Anterior cingulate cortex (tissue), 58 donors: ENCODE data around the gene SANBR.
"Not testable (repeated sequence)": the region's sequence is repeated elsewhere in the genome, so short reads cannot be mapped to it uniquely, and the experiment has no call there.

Source experiments
- DNase-seq, 58 donors: peaks; one replicate each; lab custom pipeline; 2025; lab: John Stamatoyannopoulos, UW

The SANBR gene

DNA sequence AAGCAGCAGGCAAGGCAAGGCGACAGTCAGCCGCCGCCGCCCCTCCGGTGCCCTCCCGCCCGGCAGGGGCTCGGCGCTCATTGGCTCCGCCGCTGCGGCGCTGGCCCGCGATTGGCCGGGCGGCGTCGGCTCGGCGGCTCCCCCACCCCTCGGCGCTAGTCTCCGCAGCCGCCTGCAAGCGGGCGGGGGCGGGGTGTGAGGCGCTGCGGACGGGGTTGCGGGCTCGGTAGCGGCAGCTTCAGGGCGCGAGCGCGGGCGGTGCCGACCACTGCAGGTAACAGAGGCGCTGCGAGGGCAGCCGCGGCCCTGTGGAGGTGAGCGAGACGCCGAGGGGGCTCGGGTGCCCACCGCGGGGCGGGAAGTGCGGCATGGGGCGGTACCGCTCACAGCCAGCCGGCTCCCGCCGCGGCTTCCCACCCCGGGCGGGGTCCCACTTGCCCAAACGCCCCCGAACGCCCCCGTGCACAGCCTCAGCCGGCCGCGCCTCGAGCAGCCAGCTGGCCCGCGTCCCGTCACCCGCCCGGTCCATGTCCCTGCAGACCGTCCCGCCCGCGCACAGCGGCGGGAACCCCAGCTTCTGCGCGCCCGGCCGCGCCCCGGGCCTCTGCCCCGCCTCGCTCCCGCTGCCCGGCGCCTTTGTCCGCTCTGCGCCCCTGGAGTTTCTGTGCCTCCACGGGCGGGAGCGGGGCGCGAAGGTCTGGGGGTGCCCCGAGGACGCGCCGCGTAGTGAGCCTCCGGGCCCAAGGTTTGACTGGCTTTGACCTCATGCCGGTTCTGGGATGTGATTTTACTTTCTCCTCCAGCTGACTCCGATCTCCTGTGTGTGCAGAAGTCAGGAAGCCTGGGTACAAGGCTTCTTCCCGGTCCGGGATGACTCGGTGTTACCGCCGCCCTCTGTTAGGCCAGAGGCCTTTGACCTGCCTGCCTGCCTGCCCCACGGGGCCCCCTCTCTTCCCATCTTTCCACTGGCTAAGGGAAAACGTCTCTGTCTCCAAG lies at the start of gene SANBR:
Gene SANBR, plus strand, starts transcription at position 158 of the 996 bp plus-strand sequence. CDS start 4,480 bp downstream, outside the sequence.
- peak; percentile 32 to 93 (median 83) for DNase-seq

GRCh38 chr2:61015976-61016375 lies 49.7 kb upstream of the SANBR start:
- no peak for DNase-seq

DNA sequence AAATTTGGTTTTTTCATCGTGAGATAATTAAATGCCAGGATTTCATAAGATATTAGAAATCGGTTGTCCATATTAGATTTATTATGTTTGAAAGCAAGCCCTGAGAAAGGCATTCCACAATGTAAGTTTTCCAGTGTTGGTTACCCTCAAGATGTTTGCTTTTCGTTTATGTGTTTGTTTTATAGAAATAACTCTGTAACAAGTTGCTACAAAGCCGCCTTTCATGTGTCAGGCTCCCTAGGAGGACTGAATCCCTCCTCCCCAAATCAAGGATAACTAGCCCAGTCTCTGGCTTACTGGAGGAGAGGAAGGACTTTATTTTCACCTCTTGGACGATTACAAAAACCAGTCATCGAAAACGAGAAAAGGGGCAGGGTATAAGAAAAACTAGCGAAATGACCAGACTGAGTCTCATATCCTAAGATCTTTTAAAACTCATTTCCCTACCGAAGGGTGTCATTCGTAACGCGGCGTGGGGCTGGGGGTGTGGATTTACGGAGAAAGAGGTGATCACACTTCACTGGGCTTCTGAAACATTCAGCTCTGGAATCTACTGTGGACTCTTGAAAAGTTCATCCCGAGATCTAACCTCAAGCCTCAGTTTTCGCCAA lies 49.2 kb upstream of the SANBR start:
- DNase-seq: no peak

GRCh38 chr2:61017003-61017555 lies 48.6 kb upstream of the SANBR start:
- peak; percentile 32 to 96 (median 82) for DNase-seq

- DNase-seq: peak; percentile 29 to 96 (median 83)
Observed at GRCh38 chr2:61017556-61018317, 47.9 kb upstream of the SANBR start, which contains the start of the genes PEX13 and PUS10. Gene PEX13 (plus strand): TSS chr2:61017720. CDS start chr2:61017760, 40 bp downstream. Gene PUS10 (minus strand): TSS chr2:61018255. CDS start chr2:61011890, 6,365 bp downstream.

DNA sequence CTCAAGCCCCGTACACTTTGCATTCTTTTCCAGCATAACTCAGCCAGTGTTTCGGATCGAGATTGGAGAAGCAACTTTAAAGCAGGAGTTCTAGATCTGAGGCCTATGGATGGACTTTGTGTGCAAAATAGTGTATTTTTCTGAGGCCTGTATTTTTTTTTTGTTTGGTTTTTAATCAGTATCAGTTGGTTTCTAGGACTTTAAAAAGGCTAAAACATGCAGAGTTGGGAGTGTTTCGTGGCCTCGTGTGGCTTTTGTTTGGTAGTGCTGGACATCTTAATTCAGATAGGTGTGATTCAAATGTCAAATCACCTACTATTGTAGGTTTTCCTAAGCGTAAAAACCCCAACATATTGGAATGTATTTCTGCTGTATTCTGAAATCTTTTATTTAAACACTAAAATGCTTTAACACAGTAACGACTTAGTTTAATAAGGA lies 47.3 kb upstream of the SANBR start:
- no peak for DNase-seq

DNA sequence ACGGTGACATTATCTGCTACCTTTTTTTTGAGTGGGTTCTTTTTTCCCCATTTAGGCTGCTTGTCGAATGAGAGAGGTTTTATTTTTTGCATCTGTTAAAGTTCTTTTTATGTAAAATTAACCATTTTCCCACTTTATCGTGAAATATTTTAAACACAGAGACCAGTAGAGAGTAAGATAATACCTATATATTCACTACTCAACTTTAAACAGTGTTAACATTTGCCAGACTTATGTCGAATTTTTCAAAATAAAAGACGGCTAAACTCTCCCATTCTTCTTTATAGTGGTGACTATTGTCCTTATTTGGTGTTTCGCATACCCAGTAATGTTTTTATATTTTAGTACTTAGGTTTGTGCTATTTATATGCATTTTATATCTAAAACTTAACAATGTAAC lies 46.9 kb upstream of the SANBR start:
- no peak for DNase-seq

DNA sequence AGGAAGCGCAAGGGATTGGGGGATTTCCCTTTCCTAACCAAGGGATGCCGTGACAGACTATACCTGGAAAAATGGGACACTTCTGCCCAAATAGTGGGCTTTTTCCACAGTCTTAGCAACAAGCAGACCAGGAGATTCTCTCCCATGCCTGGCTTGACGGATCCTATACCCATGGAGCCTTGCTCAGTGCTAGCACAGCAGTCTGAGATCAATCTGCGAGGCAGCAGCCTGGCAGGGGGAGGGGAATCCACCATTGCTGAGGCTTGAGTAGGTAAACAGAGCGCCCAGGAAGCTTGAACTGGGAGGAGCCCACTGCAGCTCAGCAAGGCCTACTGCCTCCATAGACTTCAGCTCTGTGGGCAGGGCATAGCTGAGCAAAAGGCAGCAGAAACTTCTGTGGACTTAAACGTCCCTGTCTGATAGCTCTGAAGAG lies 44.4 kb upstream of the SANBR start:
- DNase-seq: no peak

DNA sequence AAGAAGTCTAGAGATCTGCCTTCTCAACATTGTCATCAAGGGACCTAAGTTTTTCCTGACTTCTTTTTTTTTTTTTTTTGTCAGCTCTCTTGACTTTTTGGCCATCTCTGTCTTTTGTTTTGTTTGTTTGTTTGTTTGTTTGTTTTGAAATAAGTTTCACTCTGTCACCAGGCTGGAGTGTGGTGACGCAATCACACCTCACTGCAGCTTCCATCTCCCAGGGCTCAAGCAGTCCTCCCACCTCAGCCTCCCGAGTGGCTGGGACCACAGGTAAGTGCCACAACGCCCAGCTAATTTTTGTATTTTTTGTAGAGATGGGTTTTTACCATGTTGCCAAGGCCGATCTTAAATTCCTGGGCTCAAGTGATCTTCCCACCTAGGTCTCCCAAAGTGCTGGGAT lies 42.0 kb upstream of the SANBR start:
- DNase-seq: no peak

- DNase-seq: no peak
Observed at GRCh38 chr2:61029533-61029932, 36.1 kb upstream of the SANBR start.

DNA sequence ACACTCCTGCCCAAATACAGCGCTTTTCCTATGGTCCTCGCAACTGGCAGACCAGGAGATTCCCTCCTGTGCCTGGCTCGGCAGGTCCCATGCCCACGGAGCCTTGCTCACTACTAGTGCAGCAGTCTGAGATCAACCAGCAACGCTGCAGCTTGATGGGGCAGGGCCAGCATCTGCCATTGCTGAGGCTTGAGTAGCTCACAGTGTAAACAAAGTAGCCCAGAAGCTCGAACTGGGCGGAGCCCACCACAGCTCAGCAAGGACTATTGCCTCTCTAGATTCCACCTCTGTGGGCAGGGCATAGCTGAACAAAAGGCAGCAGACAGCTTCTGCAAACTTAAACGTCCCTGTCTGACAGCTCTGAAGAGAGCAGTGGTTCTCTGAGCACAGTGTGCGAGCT lies 31.1 kb upstream of the SANBR start:
- DNase-seq: not testable (repeated sequence)

DNA sequence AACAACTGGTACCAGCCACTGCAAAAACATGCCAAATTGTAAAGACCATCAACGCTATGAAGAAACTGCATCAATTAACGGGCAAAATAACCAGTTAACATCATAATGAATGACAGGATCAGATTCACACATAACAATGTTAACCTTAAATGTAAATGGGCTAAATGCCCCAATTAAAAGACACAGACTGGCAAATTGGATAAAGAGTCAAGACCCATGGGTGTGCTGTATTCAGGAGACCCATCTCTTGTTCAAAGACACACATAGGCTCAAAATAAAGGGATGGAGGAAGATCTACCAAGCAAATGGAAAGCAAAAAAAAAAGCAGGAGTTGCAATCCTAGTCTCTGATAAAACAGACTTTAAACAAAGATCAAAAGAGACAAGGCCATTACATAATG lies 29.0 kb upstream of the SANBR start:
- not testable (repeated sequence) for DNase-seq

DNA sequence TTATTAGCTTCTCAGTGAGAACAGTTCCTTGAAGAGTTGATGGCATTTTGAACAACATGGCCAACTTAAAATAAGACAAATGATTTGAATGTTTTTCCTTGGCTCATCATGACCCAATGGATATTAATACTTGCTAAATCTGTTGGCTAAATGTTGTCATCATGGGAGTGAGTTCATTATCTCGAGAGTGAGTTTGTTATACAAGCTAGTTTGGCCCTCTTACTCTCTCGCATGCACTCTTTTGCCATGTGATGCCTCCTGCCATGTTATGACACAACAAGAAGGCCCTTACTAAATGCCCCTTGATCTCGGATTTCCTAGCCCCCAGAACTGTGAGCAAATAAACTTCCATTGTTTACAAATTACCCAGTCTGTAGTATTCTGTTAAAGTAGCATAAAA lies 22.9 kb upstream of the SANBR start:
- DNase-seq: no peak

DNA sequence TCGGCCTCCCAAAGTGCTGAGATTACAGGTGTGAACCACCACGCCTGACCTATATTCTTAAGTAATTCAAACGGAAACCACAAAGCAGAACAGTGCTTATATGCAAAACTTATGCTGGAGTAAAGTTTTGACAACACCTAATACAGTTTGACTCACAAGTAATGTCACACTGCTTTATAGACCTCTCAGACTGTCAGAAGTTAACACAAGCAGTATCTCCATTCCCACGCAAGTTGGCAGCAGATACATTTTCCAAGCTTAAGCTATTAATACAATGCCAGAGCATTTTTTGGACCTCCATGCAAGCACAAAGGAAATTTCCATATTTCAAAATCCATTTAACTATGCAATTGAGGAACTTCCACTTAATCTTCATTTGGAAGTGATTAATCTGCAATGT lies 21.0 kb upstream of the SANBR start:
- DNase-seq: no peak

- DNase-seq: no peak
Observed at GRCh38 chr2:61045226-61045625, 20.4 kb upstream of the SANBR start.

DNA sequence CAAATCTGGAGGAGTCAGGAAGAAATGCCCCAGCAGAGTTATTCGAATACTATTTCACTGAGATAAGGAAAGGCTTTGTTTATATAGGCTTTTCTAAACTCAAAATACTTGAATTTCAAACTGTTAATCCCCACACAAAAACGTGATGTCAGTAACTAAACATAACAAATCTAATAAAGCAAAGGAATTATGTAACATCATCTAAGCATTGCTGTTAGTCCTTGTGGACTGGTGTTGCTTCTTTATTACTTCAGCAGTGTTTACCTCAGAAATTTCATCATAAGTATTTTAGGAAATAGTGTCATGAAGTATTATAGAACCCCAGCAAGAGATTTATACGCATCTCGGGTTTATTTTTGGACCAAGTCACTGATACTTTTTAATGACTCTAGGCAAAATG lies 19.7 kb upstream of the SANBR start:
- no peak for DNase-seq

DNA sequence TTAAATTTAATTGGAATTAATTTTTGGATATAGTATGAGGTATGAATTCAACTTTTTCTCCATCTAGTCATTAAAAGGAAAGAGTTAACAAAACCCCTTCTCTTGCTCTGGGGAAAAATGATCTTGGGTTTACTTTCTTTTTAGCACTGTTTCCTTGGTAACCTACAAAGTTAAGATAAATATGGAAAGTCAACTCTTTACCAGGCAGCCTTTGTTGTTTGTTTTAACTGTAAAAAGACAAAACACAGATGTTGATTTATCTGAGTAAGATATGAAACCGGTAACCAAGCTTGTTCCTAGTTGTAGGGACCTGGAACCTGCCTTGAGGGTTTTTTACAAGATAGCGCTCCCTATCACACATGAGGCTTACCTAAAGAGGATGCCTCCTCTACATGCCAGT lies 10.1 kb upstream of the SANBR start:
- DNase-seq: no peak

DNA sequence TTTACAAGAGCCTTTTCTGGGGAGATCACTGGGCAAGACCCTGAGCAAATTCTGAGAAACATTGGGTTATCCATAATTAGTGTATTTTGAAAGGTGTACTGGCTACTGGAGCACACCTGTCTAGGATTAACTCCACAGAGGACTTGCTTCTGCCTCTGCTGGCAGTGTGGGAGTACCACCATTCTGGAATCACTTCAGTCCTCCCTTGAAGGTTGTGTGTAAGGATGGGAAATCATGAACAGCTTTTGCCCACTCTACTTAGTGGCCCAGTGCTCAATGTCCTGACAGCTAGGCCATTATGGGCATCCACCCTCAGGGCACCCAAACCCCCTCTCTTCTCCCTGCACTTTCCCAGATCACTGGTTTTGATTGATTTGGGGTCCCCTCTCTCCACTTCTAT lies 8.1 kb upstream of the SANBR start:
- no peak for DNase-seq

GRCh38 chr2:61059382-61059781 lies 6.3 kb upstream of the SANBR start:
- no peak for DNase-seq

DNA sequence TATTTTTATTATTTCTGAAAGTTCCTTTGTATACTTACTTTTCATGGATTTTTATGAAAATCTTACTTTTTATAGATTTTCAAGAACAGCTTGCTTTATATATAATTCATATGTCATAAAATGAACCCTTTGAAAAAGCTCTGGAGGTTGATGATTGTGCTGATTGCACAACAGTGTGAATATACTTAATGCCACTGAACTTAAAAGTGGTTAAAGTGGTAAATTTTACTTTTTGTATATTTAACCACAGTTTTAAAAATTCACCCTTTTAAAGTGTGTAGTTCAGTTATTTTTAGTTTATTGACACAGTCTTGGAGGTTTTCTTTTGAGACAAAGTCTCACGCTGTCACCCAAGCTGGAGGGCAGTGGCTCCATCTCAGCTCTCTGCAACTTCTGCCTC lies 8.4 kb downstream of the SANBR start:
- no peak for DNase-seq
